Upper lobe of right lung (tissue), 1 donor: ENCODE data around the gene PUDP. TPM values are rescaled to one million over a fixed set of nuclear protein-coding genes. Genes with fewer than 3 reads are reported as not detected.

Experiments used
- ATAC-seq: fragments of 200-7000 bp; cut with Tn5 transposase; one replicate; pipeline ENCODE4 v1.9.1; 2020; ENCODE audit warnings: mild to moderate bottlenecking, moderate library complexity
- DNase-seq: peaks from one replicate; pipeline ENCODE4 v3.0.0-alpha.2; 2020
- H3K27ac ChIP-seq: fragments of 200-600 bp; one replicate; pipeline ENCODE4 v1.8.0; 2022
- H3K27me3 ChIP-seq: fragments of 200-600 bp; one replicate; pipeline ENCODE4 v1.8.0; 2022; ENCODE audit warnings: mild to moderate bottlenecking
- H3K36me3 ChIP-seq: fragments of 200-600 bp; one replicate; pipeline ENCODE4 v1.8.0; 2022
- H3K4me1 ChIP-seq: fragments of 200-600 bp; one replicate; pipeline ENCODE4 v1.8.0; 2022
- H3K4me3 ChIP-seq: fragments of 200-600 bp; one replicate; pipeline ENCODE4 v1.8.0; 2022; ENCODE audit warnings: mild to moderate bottlenecking
- H3K9me3 ChIP-seq: fragments of 200-600 bp; one replicate; pipeline ENCODE4 v1.8.0; 2022
- CTCF ChIP-seq: fragments of 200-600 bp; IDR thresholded peaks from one replicate; pipeline ENCODE4 v1.8.0; 2022; ENCODE audit warnings: antibody characterized with exemption
- intact Hi-C: fragments of 100-400 bp; cut with DNase I; formaldehyde crosslinking; loops from one replicate; pipeline ENCODE4 v1.11.0; 2022
- total RNA-seq: library from RNA; stranded (reverse); fragmentation: NEBNext Ultra II Directional; extraction: Animal tissue kit (Norgen Biotek cat#: 25700); gene quantifications from one replicate; pipeline ENCODE4 v1.2.1, GENCODE V29; 2021
- donor health status: DM: no; HTN: yes; CAD: no; lungs with severe emphysema.

PUDP gene
- total RNA-seq, 1 donor from 2014 or later = 17.5 TPM

- no peak overlapping the region for H3K4me3 ChIP-seq
- no peaks in the 10 kb centered on the region for H3K4me1 ChIP-seq
- no peaks in the 10 kb centered on the region for H3K27me3 ChIP-seq
- H3K9me3 ChIP-seq = no peaks in the 10 kb centered on the region
- DNase-seq (no peak), ATAC-seq (no peak)
- H3K36me3 ChIP-seq = no peaks in the 10 kb centered on the region
- H3K27ac ChIP-seq = no peak overlapping the region
- intact Hi-C loops = no loop called here
- TF ChIP-seq CTCF = no peak
These were observed 8.5 kb downstream of the PUDP start for GRCh38 chrX:7139202-7140081.

GRCh38 chrX:7134981-7135380, 13.0 kb downstream of the PUDP start:
- Histone ChIP-seq H3K4me1 (peaks cover 10% of the 10 kb centered on the region), H3K27ac (no peak overlapping the region), H3K27me3 (no peaks in the 10 kb centered on the region), H3K36me3 (no peaks in the 10 kb centered on the region), H3K4me3 (no peak overlapping the region), H3K9me3 (no peaks in the 10 kb centered on the region)
- ATAC-seq = no peak
- no peak for DNase-seq
- no peak for TF ChIP-seq CTCF
- intact Hi-C loops = no loop called here

- intact Hi-C loops = no loop called here
- peak; percentile 52 for ATAC-seq
- no peaks in the 10 kb centered on the region for H3K9me3 ChIP-seq
These were observed 14.9 kb downstream of the PUDP start for GRCh38 chrX:7133050-7133440.

GRCh38 chrX:7132335-7133049, 15.5 kb downstream of the PUDP start:
- peaks cover 10% of the 10 kb centered on the region for H3K4me1 ChIP-seq
- no peaks in the 10 kb centered on the region for H3K36me3 ChIP-seq
- H3K4me3 ChIP-seq = no peak overlapping the region
- H3K27me3 ChIP-seq = no peaks in the 10 kb centered on the region
- DNase-seq (peak; percentile 67), ATAC-seq (peak; percentile 98)
- TF ChIP-seq CTCF = peak; percentile 39
- H3K9me3 ChIP-seq = no peaks in the 10 kb centered on the region
- intact Hi-C loops = no loop called here
- peak overlapping the region; percentile 58 for H3K27ac ChIP-seq

More at GRCh38 chrX:7133050-7133440, 14.9 kb downstream of the PUDP start:
- H3K27me3 ChIP-seq = no peaks in the 10 kb centered on the region
- H3K4me3 ChIP-seq = no peak overlapping the region
- H3K4me1 ChIP-seq = peaks cover 10% of the 10 kb centered on the region
- TF ChIP-seq CTCF = no peak
- DNase-seq = no peak
- peak overlapping the region; percentile 58 for H3K27ac ChIP-seq
- no peaks in the 10 kb centered on the region for H3K36me3 ChIP-seq

GRCh38 chrX:7131621-7132020, 16.3 kb downstream of the PUDP start:
- intact Hi-C loops = no loop called here
- Histone ChIP-seq H3K27ac (no peak overlapping the region), H3K27me3 (no peaks in the 10 kb centered on the region), H3K36me3 (no peaks in the 10 kb centered on the region), H3K9me3 (no peaks in the 10 kb centered on the region), H3K4me1 (peaks cover 10% of the 10 kb centered on the region), H3K4me3 (no peak overlapping the region)
- ATAC-seq (no peak), DNase-seq (no peak)
- TF ChIP-seq CTCF = no peak
